HepG2 (cell line): ENCODE results near the gene AAMP. TPM values are rescaled to one million over a fixed set of nuclear protein-coding genes. Genes with fewer than 3 reads are reported as not detected.

Experiments
- CEBPG ChIP-seq: IDR thresholded peaks from 2 replicates; pipeline ENCODE4 v1.6.1; 2016
- ELF1 ChIP-seq: sonication (generic); formaldehyde crosslinking; IDR thresholded peaks from 2 replicates; pipeline ENCODE4 v1.4.0; 2020; ENCODE audit warnings: missing genetic modification reagents
- HMGXB4 ChIP-seq, 2 experiments: sonication (generic) in 1 of 2; formaldehyde crosslinking in 1 of 2; IDR thresholded peaks; 2 replicates each; pipeline versions ENCODE4 v1.4.0 to v1.6.1; 2018 to 2020; ENCODE audit warnings: missing genetic modification reagents in 2 of 2, borderline replicate concordance in 1 of 2, low read depth in 1 of 2, mild to moderate bottlenecking in 1 of 2, missing biosample characterization in 1 of 2
- MAX ChIP-seq: IDR thresholded peaks from 2 replicates; pipeline ENCODE4 v1.6.1; 2012; ENCODE audit warnings: inconsistent platforms
- MXD4 ChIP-seq: IDR thresholded peaks from 2 replicates; pipeline ENCODE4 v1.6.1; 2016; ENCODE audit warnings: mild to moderate bottlenecking, missing biosample characterization, missing genetic modification reagents
- MXI1 ChIP-seq: IDR thresholded peaks from 3 replicates; pipeline ENCODE4 v1.6.1; 2012; ENCODE audit warnings: low read depth, low read length, inconsistent platforms, borderline replicate concordance
- NR2C2 ChIP-seq: sonication (generic); formaldehyde crosslinking; IDR thresholded peaks from 2 replicates; pipeline ENCODE4 v1.4.0; 2020; ENCODE audit warnings: missing genetic modification reagents, mild to moderate bottlenecking, moderate library complexity, borderline replicate concordance
- PHF5A ChIP-seq: IDR thresholded peaks from one replicate; pipeline ENCODE4 v1.6.1; 2018; ENCODE audit warnings: low read depth, missing genetic modification reagents; ENCODE audit not compliant: unreplicated experiment
- RXRB ChIP-seq: IDR thresholded peaks from 2 replicates; pipeline ENCODE4 v1.6.1; 2016; ENCODE audit warnings: borderline replicate concordance, missing genetic modification reagents, missing compliant biosample characterization
- SAFB2 ChIP-seq: sonication (generic); formaldehyde crosslinking; IDR thresholded peaks from 2 replicates; pipeline ENCODE4 v1.5.1; 2020; ENCODE audit warnings: missing genetic modification reagents, low read depth, mild to moderate bottlenecking, borderline replicate concordance
- SNAPC4 ChIP-seq: sonication (generic); formaldehyde crosslinking; IDR thresholded peaks from 2 replicates; pipeline ENCODE4 v1.4.0; 2020; ENCODE audit warnings: mild to moderate bottlenecking, missing genetic modification reagents
- TOPORS ChIP-seq: sonication (generic); formaldehyde crosslinking; IDR thresholded peaks from 2 replicates; pipeline ENCODE4 v1.8.0; 2023; ENCODE audit warnings: mild to moderate bottlenecking, missing genetic modification reagents
- WIZ ChIP-seq: sonication (generic); formaldehyde crosslinking; IDR thresholded peaks from 2 replicates; pipeline ENCODE4 v1.5.1; 2020; ENCODE audit warnings: mild to moderate bottlenecking, missing genetic modification reagents
- YEATS2 ChIP-seq: sonication (generic); formaldehyde crosslinking; IDR thresholded peaks from 2 replicates; pipeline ENCODE4 v1.4.0; 2020; ENCODE audit warnings: missing genetic modification reagents, borderline replicate concordance
- ZBTB26 ChIP-seq: IDR thresholded peaks from 2 replicates; pipeline ENCODE4 v1.6.1; 2016; ENCODE audit warnings: missing compliant biosample characterization, missing genetic modification reagents, borderline replicate concordance
- ZBTB33 ChIP-seq: sonication (generic); formaldehyde crosslinking; IDR thresholded peaks from 2 replicates; pipeline ENCODE4 v1.4.0; 2020; ENCODE audit warnings: missing genetic modification reagents
- ZMYM4 ChIP-seq: sonication (generic); formaldehyde crosslinking; IDR thresholded peaks from 2 replicates; pipeline ENCODE4 v1.8.1; 2023; ENCODE audit warnings: mild to moderate bottlenecking, missing genetic modification reagents
- ZNF383 ChIP-seq: sonication (generic); formaldehyde crosslinking; IDR thresholded peaks from 2 replicates; pipeline ENCODE4 v1.4.0; 2020; ENCODE audit warnings: missing genetic modification reagents, mild to moderate bottlenecking, borderline replicate concordance
- ZNF562 ChIP-seq: sonication (generic); formaldehyde crosslinking; IDR thresholded peaks from 2 replicates; pipeline ENCODE4 v1.8.0; 2022; ENCODE audit warnings: missing genetic modification reagents, borderline replicate concordance
- ZNF629 ChIP-seq: sonication (generic); formaldehyde crosslinking; conservative IDR thresholded peaks from 2 replicates; pipeline ENCODE4 v1.5.0; 2020; ENCODE audit warnings: missing genetic modification reagents
- ZNF703 ChIP-seq: sonication (generic); formaldehyde crosslinking; IDR thresholded peaks from 2 replicates; pipeline ENCODE4 v1.5.1; 2020; ENCODE audit warnings: missing genetic modification reagents, mild to moderate bottlenecking, moderate library complexity, borderline replicate concordance
- polyA plus RNA-seq, 8 experiments: library from polyadenylated mRNA; depleted of rRNA in 3 of 8; stranded (reverse) in 7 of 8; unstranded in 1 of 8; fragments of >200 nt; fragmentation: Illumina TruSeq in 4 of 8; extraction: Trizol in 4 of 8; gene quantifications; 2 replicates each; pipeline versions ENCODE4 v1.2.1 to v1.2.3, GENCODE V29; 2011 to 2016; ENCODE audit warnings: low read depth in 4 of 8, missing spikeins in 1 of 8, mixed read lengths in 1 of 8; ENCODE audit not compliant: insufficient read depth in 1 of 8
- total RNA-seq, 5 experiments: library from RNA; depleted of rRNA; stranded (reverse); fragments of >200 nt; fragmentation: Illumina TruSeq; extraction: Trizol; gene quantifications; 2 replicates each; pipeline ENCODE4 v1.2.3, GENCODE V29; 2016; ENCODE audit warnings: low read depth in 1 of 5

Gene AAMP
- total and polyA plus RNA-seq, 2 of the 13 experiments (the other 11 are each of a cell fraction or from before 2014, with no cell fraction given): 110 to 186 TPM

GRCh38 chr2:218296847-218297246 is 26.9 kb upstream of the AAMP start (continued):
- TF ChIP-seq HMGXB4 (CRISPR knock-in tag; IDR thresholded peaks at IDR 0.05; ENCODE audit: borderline replicate concordance in 1 of 2, low read depth in 1 of 2): no peak
- no peak for TF ChIP-seq SAFB2 (CRISPR knock-in tag)
- peak; percentile 72; the same call in 1 of the 2 replicates for TF ChIP-seq RXRB
- TF ChIP-seq NR2C2: no peak
- no peak for TF ChIP-seq ZNF562
- no peak for TF ChIP-seq TOPORS
- no peak for TF ChIP-seq PHF5A (CRISPR knock-in tag)
- no peak for TF ChIP-seq MXD4 (CRISPR knock-in tag)
- TF ChIP-seq ZNF383 (CRISPR knock-in tag): no peak
- TF ChIP-seq ZBTB26 (CRISPR knock-in tag): no peak
- no peak for TF ChIP-seq ZMYM4
- no peak for TF ChIP-seq MAX
- TF ChIP-seq ZNF703 (CRISPR knock-in tag): no peak
- TF ChIP-seq ELF1 (CRISPR knock-in tag): no peak
- TF ChIP-seq CEBPG: no peak
- no peak for TF ChIP-seq SNAPC4 (CRISPR knock-in tag)
- TF ChIP-seq ZBTB33 (CRISPR knock-in tag): no peak
- no peak for TF ChIP-seq MXI1
- 0 out of 2 replicates have a peak, but pooled peaks have one; percentile 43 for TF ChIP-seq ZNF629 (CRISPR knock-in tag)
- TF ChIP-seq YEATS2 (CRISPR knock-in tag): no peak
- no peak for TF ChIP-seq WIZ (CRISPR knock-in tag)
